GM23338 (cell line): ENCODE data around the gene ISG20. TPM values are rescaled to one million over a fixed set of nuclear protein-coding genes. Genes with fewer than 3 reads are reported as not detected.

ENCODE experiments used
- ATAC-seq: fragments of 200-7000 bp; cut with Tn5 transposase; 3 replicates; pipeline ENCODE4 v1.9.1; 2020
- DNase-seq: peaks from one replicate; pipeline ENCODE4 v3.0.0-alpha.2; 2015; ENCODE audit warnings: low spot score
- H2AFZ ChIP-seq: fragments of 200-600 bp; sonication (generic); 2 replicates; pipeline ENCODE4 v1.8.0; 2016; ENCODE audit warnings: antibody characterized with exemption, mild to moderate bottlenecking, moderate library complexity
- H3F3A ChIP-seq: fragments of 200-600 bp; sonication (generic); replicated peaks from 2 replicates; pipeline ENCODE4 v1.8.0; 2017; ENCODE audit warnings: antibody characterized with exemption, mixed run types, low read depth
- H3K27ac ChIP-seq: fragments of 200-600 bp; sonication (generic); 2 replicates; pipeline ENCODE4 v1.6.1; 2016; ENCODE audit warnings: low read depth
- H3K27me3 ChIP-seq: fragments of 200-600 bp; sonication (generic); 2 replicates; pipeline ENCODE4 v1.8.0; 2016; ENCODE audit warnings: mild to moderate bottlenecking, mixed run types, moderate library complexity; ENCODE audit not compliant: insufficient read depth
- H3K36me3 ChIP-seq: fragments of 200-600 bp; sonication (generic); 2 replicates; pipeline ENCODE4 v1.8.0; 2016; ENCODE audit warnings: mild to moderate bottlenecking; ENCODE audit not compliant: insufficient read depth
- H3K4me1 ChIP-seq: fragments of 200-600 bp; sonication (generic); 2 replicates; pipeline ENCODE4 v1.8.0; 2016; ENCODE audit warnings: mild to moderate bottlenecking, moderate library complexity; ENCODE audit not compliant: insufficient read depth
- H3K4me2 ChIP-seq: fragments of 200-600 bp; sonication (generic); 2 replicates; pipeline ENCODE4 v1.7.1; 2017; ENCODE audit warnings: mixed run types
- H3K4me3 ChIP-seq: fragments of 200-600 bp; sonication (generic); 2 replicates; pipeline ENCODE4 v1.6.1; 2016; ENCODE audit warnings: mixed run types
- H3K79me2 ChIP-seq: fragments of 200-600 bp; sonication (generic); replicated peaks from 2 replicates; pipeline ENCODE4 v1.8.0; 2017; ENCODE audit warnings: mild to moderate bottlenecking; ENCODE audit not compliant: insufficient read depth
- H3K9me2 ChIP-seq: fragments of 200-600 bp; sonication (generic); 2 replicates; pipeline ENCODE4 v1.8.0; 2017; ENCODE audit not compliant: insufficient read depth
- H4K20me1 ChIP-seq: fragments of 200-600 bp; sonication (generic); replicated peaks from 2 replicates; pipeline ENCODE4 v1.8.0; 2017; ENCODE audit warnings: mild to moderate bottlenecking; ENCODE audit not compliant: insufficient read depth
- H3K27ac Mint-ChIP-seq: 2 replicates; pipeline ENCODE4 v1.8.0; 2020; ENCODE audit warnings: inconsistent platforms, mild to moderate bottlenecking, moderate library complexity, mixed read lengths
- H3K27me3 Mint-ChIP-seq: 3 replicates; pipeline ENCODE4 v1.8.0; 2022; ENCODE audit warnings: low read depth, mild to moderate bottlenecking, moderate library complexity, mixed read lengths, inconsistent platforms; ENCODE audit not compliant: insufficient read depth, poor library complexity
- H3K36me3 Mint-ChIP-seq: 3 replicates; pipeline ENCODE4 v1.8.0; 2021; ENCODE audit warnings: low read depth, mild to moderate bottlenecking, inconsistent platforms, moderate library complexity, mixed read lengths
- H3K4me1 Mint-ChIP-seq: 3 replicates; pipeline ENCODE4 v1.8.0; 2020; ENCODE audit warnings: mild to moderate bottlenecking, inconsistent platforms, mixed read lengths
- H3K4me3 Mint-ChIP-seq: 3 replicates; pipeline ENCODE4 v1.8.0; 2021; ENCODE audit warnings: moderate library complexity, mild to moderate bottlenecking, inconsistent platforms, mixed read lengths
- H3K9me3 Mint-ChIP-seq: 3 replicates; pipeline ENCODE4 v1.8.0; 2020; ENCODE audit warnings: moderate library complexity, mild to moderate bottlenecking, inconsistent platforms, mixed read lengths
- CREB1 ChIP-seq: fragments of 250-450 bp; sonication (Bioruptor Pico); IDR thresholded peaks from 2 replicates; pipeline ENCODE4 v1.5.0; 2020; ENCODE audit warnings: low read depth, mild to moderate bottlenecking, moderate library complexity
- EZH2 ChIP-seq: fragments of 200-600 bp; sonication (generic); IDR thresholded peaks from one replicate; pipeline ENCODE4 v1.8.0; 2017; ENCODE audit warnings: antibody characterized with exemption, mild to moderate bottlenecking, low read depth; ENCODE audit not compliant: unreplicated experiment
- EZH2phosphoT487 ChIP-seq: fragments of 200-600 bp; sonication (generic); IDR thresholded peaks from one replicate; pipeline ENCODE4 v1.8.1; 2018; ENCODE audit warnings: antibody characterized with exemption; ENCODE audit not compliant: unreplicated experiment
- JUNB ChIP-seq: IDR thresholded peaks from one replicate; pipeline ENCODE4 v1.6.1; 2016; ENCODE audit warnings: antibody characterized with exemption; ENCODE audit not compliant: unreplicated experiment
- NANOG ChIP-seq: IDR thresholded peaks from 2 replicates; pipeline ENCODE4 v1.6.1; 2016; ENCODE audit warnings: antibody characterized with exemption, borderline replicate concordance
- POLR2AphosphoS5 ChIP-seq: IDR thresholded peaks from 2 replicates; pipeline ENCODE4 v1.6.1; 2016; ENCODE audit warnings: antibody characterized with exemption, low read depth
- STAT1 ChIP-seq: IDR thresholded peaks from one replicate; pipeline ENCODE4 v1.6.1; 2016; ENCODE audit warnings: antibody characterized with exemption; ENCODE audit not compliant: unreplicated experiment
- ZNF114 ChIP-seq: fragments of 250-450 bp; sonication (Bioruptor Pico); IDR thresholded peaks from 2 replicates; pipeline ENCODE4 v1.5.0; 2020; ENCODE audit warnings: mild to moderate bottlenecking, moderate library complexity
- ZNF331 ChIP-seq: fragments of 250-450 bp; sonication (Bioruptor Pico); IDR thresholded peaks from 2 replicates; pipeline ENCODE4 v1.5.0; 2020; ENCODE audit warnings: low read depth, mild to moderate bottlenecking, moderate library complexity
- polyA plus RNA-seq: library from polyadenylated mRNA; unstranded; fragments of >200 nt; fragmentation: Nextera tagmentation; extraction: Ambion mirVana; gene quantifications from 2 replicates; pipeline ENCODE4 v1.2.1, GENCODE V29; 2016
- total RNA-seq: library from RNA; depleted of rRNA; stranded (reverse); fragments of >200 nt; shearing (Covaris generic); gene quantifications from 2 replicates; pipeline ENCODE4 v1.2.3, GENCODE V29; 2014
- TF ChIP-seq, protein P1 (sequence below): fragments of 250-450 bp; sonication (Bioruptor Pico); IDR thresholded peaks from 2 replicates; pipeline ENCODE4 v1.5.0; 2020; ENCODE audit warnings: mild to moderate bottlenecking, moderate library complexity
- TF ChIP-seq, protein P2 (sequence below), 2 experiments: fragments of 200-600 bp in 1 of 2; sonication (generic) in 1 of 2; conservative IDR thresholded peaks; 2 replicates each; pipeline versions ENCODE4 v1.5.1 to v1.6.1; 2016 to 2017; ENCODE audit warnings: antibody characterized with exemption in 2 of 2, low read depth in 2 of 2, mild to moderate bottlenecking in 2 of 2, moderate library complexity in 1 of 2
- TF ChIP-seq, protein P3 (sequence below): IDR thresholded peaks from 2 replicates; pipeline ENCODE4 v1.6.1; 2016; ENCODE audit warnings: antibody characterized with exemption
- TF ChIP-seq, protein P4 (sequence below): IDR thresholded peaks from one replicate; pipeline ENCODE4 v1.6.1; 2018; ENCODE audit warnings: antibody characterized with exemption; ENCODE audit not compliant: unreplicated experiment

Gene ISG20
- total and polyA plus RNA-seq, 2 experiments from 2014 or later, result 3.2 to 3.7 TPM

DNA sequence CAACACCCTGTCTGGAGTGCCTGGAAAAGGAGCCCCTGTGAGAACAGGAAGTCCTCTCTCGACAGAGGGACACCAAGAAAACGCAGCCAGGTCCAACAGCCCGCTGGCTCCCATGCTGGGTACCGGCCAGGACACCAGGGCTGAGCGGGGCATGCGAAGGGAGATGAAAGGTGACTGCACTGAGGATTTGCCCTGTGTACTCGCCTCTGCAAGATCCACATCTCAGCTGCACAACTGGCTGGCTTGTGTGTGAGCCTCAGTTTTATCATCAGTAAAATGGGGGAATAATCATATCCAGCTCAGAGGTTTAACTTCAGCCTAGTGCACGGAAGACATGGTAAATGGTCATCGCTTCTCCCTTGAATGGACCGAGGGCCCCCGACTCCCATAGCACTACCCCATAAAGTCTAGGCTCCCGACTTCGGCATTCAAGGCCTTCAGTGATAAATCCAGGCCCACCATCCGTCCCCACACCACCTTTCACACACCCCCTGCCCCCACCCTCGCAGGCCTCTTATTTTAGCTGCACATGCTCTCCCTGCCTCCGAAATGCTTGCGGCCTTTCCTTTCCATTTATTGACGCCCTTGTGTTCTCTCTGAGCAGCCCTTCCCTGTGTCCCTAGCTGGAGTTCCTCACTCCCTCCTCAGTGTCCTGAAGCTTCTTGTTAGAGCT lies 15.8 kb downstream of the ISG20 start:
- no peak overlapping the region for H3K4me2 ChIP-seq
- no peaks in the 10 kb centered on the region for H4K20me1 ChIP-seq
- peaks cover 7% of the 10 kb centered on the region; the same call in 1 of the 2 replicates for H3K4me1 ChIP-seq
- H2AFZ ChIP-seq, result no peak overlapping the region
- Mint-ChIP-seq H3K27ac (no peak overlapping the region), H3K4me1 (peaks cover 27% of the 10 kb centered on the region), H3K27me3 (peaks cover 9% of the 10 kb centered on the region), H3K9me3 (no peaks in the 10 kb centered on the region), H3K36me3 (no peaks in the 10 kb centered on the region), H3K4me3 (no peak overlapping the region)
- H3K4me3 ChIP-seq, result no peak overlapping the region
- H3F3A ChIP-seq, result no peaks in the 10 kb centered on the region
- no peaks in the 10 kb centered on the region for H3K9me2 ChIP-seq
- TF ChIP-seq, protein P1, sequence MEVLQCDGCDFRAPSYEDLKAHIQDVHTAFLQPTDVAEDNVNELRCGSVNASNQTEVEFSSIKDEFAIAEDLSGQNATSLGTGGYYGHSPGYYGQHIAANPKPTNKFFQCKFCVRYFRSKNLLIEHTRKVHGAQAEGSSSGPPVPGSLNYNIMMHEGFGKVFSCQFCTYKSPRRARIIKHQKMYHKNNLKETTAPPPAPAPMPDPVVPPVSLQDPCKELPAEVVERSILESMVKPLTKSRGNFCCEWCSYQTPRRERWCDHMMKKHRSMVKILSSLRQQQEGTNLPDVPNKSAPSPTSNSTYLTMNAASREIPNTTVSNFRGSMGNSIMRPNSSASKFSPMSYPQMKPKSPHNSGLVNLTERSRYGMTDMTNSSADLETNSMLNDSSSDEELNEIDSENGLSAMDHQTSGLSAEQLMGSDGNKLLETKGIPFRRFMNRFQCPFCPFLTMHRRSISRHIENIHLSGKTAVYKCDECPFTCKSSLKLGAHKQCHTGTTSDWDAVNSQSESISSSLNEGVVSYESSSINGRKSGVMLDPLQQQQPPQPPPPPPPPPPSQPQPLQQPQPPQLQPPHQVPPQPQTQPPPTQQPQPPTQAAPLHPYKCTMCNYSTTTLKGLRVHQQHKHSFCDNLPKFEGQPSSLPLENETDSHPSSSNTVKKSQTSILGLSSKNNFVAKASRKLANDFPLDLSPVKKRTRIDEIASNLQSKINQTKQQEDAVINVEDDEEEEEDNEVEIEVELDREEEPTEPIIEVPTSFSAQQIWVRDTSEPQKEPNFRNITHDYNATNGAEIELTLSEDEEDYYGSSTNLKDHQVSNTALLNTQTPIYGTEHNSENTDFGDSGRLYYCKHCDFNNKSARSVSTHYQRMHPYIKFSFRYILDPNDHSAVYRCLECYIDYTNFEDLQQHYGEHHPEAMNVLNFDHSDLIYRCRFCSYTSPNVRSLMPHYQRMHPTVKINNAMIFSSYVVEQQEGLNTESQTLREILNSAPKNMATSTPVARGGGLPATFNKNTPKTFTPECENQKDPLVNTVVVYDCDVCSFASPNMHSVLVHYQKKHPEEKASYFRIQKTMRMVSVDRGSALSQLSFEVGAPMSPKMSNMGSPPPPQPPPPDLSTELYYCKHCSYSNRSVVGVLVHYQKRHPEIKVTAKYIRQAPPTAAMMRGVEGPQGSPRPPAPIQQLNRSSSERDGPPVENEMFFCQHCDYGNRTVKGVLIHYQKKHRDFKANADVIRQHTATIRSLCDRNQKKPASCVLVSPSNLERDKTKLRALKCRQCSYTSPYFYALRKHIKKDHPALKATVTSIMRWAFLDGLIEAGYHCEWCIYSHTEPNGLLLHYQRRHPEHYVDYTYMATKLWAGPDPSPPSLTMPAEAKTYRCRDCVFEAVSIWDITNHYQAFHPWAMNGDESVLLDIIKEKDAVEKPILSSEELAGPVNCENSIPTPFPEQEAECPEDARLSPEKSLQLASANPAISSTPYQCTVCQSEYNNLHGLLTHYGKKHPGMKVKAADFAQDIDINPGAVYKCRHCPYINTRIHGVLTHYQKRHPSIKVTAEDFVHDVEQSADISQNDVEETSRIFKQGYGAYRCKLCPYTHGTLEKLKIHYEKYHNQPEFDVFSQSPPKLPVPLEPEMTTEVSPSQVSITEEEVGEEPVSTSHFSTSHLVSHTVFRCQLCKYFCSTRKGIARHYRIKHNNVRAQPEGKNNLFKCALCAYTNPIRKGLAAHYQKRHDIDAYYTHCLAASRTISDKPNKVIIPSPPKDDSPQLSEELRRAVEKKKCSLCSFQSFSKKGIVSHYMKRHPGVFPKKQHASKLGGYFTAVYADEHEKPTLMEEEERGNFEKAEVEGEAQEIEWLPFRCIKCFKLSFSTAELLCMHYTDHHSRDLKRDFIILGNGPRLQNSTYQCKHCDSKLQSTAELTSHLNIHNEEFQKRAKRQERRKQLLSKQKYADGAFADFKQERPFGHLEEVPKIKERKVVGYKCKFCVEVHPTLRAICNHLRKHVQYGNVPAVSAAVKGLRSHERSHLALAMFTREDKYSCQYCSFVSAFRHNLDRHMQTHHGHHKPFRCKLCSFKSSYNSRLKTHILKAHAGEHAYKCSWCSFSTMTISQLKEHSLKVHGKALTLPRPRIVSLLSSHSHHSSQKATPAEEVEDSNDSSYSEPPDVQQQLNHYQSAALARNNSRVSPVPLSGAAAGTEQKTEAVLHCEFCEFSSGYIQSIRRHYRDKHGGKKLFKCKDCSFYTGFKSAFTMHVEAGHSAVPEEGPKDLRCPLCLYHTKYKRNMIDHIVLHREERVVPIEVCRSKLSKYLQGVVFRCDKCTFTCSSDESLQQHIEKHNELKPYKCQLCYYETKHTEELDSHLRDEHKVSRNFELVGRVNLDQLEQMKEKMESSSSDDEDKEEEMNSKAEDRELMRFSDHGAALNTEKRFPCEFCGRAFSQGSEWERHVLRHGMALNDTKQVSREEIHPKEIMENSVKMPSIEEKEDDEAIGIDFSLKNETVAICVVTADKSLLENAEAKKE (CRISPR knock-in tag), result no peak
- TF ChIP-seq, protein P2, sequence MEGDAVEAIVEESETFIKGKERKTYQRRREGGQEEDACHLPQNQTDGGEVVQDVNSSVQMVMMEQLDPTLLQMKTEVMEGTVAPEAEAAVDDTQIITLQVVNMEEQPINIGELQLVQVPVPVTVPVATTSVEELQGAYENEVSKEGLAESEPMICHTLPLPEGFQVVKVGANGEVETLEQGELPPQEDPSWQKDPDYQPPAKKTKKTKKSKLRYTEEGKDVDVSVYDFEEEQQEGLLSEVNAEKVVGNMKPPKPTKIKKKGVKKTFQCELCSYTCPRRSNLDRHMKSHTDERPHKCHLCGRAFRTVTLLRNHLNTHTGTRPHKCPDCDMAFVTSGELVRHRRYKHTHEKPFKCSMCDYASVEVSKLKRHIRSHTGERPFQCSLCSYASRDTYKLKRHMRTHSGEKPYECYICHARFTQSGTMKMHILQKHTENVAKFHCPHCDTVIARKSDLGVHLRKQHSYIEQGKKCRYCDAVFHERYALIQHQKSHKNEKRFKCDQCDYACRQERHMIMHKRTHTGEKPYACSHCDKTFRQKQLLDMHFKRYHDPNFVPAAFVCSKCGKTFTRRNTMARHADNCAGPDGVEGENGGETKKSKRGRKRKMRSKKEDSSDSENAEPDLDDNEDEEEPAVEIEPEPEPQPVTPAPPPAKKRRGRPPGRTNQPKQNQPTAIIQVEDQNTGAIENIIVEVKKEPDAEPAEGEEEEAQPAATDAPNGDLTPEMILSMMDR (conservative IDR thresholded peaks at IDR 0.05; ENCODE audit: low read depth in 2 of 2), result no peak
- TF ChIP-seq, protein P3, sequence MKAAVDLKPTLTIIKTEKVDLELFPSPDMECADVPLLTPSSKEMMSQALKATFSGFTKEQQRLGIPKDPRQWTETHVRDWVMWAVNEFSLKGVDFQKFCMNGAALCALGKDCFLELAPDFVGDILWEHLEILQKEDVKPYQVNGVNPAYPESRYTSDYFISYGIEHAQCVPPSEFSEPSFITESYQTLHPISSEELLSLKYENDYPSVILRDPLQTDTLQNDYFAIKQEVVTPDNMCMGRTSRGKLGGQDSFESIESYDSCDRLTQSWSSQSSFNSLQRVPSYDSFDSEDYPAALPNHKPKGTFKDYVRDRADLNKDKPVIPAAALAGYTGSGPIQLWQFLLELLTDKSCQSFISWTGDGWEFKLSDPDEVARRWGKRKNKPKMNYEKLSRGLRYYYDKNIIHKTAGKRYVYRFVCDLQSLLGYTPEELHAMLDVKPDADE, result no peak
- TF ChIP-seq JUNB (no peak), POLR2AphosphoS5 (no peak), ZNF114 (CRISPR knock-in tag) (no peak), NANOG (no peak), CREB1 (CRISPR knock-in tag) (no peak), ZNF331 (CRISPR knock-in tag) (no peak), EZH2phosphoT487 (no peak), EZH2 (no peak), STAT1 (no peak)
- TF ChIP-seq, protein P4, sequence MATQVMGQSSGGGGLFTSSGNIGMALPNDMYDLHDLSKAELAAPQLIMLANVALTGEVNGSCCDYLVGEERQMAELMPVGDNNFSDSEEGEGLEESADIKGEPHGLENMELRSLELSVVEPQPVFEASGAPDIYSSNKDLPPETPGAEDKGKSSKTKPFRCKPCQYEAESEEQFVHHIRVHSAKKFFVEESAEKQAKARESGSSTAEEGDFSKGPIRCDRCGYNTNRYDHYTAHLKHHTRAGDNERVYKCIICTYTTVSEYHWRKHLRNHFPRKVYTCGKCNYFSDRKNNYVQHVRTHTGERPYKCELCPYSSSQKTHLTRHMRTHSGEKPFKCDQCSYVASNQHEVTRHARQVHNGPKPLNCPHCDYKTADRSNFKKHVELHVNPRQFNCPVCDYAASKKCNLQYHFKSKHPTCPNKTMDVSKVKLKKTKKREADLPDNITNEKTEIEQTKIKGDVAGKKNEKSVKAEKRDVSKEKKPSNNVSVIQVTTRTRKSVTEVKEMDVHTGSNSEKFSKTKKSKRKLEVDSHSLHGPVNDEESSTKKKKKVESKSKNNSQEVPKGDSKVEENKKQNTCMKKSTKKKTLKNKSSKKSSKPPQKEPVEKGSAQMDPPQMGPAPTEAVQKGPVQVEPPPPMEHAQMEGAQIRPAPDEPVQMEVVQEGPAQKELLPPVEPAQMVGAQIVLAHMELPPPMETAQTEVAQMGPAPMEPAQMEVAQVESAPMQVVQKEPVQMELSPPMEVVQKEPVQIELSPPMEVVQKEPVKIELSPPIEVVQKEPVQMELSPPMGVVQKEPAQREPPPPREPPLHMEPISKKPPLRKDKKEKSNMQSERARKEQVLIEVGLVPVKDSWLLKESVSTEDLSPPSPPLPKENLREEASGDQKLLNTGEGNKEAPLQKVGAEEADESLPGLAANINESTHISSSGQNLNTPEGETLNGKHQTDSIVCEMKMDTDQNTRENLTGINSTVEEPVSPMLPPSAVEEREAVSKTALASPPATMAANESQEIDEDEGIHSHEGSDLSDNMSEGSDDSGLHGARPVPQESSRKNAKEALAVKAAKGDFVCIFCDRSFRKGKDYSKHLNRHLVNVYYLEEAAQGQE, result no peak
- no peaks in the 10 kb centered on the region for H3K27me3 ChIP-seq
- DNase-seq (no peak), ATAC-seq (no peak)
- no peak overlapping the region for H3K27ac ChIP-seq
- no peaks in the 10 kb centered on the region for H3K36me3 ChIP-seq
- H3K79me2 ChIP-seq, result no peaks in the 10 kb centered on the region
